Mucosa of gallbladder (tissue), 1 donor: ENCODE results near the gene CDC14A. TPM values are rescaled to one million over a fixed set of nuclear protein-coding genes. Genes with fewer than 3 reads are reported as not detected.
"Not testable (repeated sequence)": the region's sequence is repeated elsewhere in the genome, so short reads cannot be mapped to it uniquely, and the experiment has no call there.

Experiments used
- DNase-seq: peaks from one replicate; pipeline ENCODE4 v3.0.0-alpha.2; 2020; ENCODE audit warnings: low spot score
- total RNA-seq: library from RNA; stranded (reverse); gene quantifications from one replicate; pipeline ENCODE4 v1.2.1, GENCODE V29; 2021
- donor health status: DM: no; HTN: no; CAD: no.

The CDC14A gene
- total RNA-seq, 1 donor from 2014 or later, result 7.1 TPM

DNA sequence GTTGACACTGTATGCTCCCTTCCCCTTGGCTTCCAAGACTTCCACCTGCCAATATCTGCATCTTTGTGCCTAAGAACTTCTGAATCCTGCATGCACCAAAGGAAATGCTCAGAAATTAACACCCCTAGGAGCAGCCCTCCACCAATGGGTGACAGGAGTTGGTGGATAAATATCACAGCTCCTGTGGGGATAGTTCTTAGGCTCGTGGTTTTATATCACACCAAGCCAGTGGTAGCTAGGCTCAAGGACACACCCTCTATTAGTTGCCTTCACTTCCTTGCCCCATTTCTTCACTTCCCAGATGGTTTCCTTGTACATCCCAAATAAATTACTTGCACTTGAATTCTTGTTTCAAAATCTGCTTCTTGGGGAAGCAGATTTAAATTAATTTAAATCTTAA is 16.9 kb upstream of the CDC14A start:
- no peak for DNase-seq

DNA sequence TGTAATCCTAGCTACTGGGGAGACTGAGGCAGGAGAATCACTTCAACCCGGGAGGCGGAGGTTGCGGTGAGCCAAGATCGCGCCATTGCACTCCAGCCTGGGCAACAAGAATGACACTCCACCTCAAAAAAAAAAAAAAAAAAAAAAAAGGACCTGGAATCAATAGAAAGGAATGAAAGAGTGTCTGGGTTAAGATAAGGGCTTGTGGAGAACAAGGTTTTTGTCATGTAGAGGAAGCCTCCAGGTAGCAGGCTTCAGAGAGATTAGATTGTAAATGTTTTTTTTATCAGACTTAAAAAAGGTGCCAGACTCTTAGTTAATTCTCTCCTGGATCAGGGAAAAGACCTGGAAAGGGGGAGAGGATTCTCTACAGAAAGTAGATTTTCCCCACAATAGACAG is 14.4 kb upstream of the CDC14A start:
- DNase-seq, result not testable (repeated sequence)

DNA sequence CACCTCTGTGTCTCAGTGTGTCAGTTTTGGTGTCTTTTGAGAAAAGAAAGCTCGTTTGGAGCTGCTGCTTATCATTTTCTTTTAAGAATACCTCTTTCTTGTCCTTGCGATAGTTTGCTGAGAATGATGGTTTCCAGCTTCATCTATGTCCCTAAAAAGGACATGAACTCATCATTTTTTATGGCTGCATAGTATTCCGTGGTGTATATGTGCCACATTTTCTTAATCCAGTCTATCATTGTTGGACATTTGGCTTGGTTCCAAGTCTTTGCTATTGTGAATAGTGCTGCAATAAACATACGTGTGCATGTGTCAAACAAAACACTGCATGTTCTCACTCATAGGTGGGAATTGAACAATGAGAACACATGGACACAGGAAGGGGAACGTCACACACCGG is 12.6 kb upstream of the CDC14A start:
- DNase-seq, result not testable (repeated sequence)

DNA sequence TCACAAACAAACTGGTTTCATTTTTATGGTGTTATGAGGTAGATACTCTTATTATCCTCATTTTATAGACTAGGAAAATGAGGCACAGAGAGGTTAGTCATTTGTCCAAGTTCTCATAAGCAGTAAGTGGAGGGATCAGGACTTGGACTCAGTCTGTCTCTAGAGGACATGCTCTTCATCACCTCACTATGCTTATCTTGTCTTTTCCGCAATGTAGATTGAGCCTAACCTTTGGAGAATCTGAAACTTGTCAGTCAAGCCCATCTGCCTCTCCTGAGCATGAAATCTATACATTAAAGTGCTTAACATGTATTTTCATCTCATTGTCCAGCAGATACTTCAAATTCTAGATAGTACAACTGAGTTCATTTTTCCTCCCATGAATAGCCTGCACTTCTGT is 11.8 kb upstream of the CDC14A start:
- no peak for DNase-seq

DNA sequence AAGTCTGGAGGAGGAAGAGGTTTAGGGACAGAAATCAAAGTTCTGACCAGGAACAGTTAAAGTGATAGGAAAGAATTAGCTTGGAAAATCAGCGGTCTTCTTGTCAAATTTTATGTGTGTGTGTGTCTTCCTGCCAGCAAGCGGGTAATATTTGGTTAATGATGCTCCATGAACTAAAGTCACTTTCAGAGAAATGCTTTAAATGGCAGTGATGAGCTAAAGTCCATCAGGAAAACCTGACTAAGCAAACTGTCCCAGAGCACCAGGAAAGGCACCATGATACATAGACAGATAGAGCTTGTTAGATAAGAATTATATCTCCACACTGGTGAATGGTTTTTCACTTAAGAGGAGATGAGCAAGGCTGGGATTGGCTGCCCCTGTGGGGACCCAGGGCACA is 10.0 kb upstream of the CDC14A start:
- no peak for DNase-seq

DNA sequence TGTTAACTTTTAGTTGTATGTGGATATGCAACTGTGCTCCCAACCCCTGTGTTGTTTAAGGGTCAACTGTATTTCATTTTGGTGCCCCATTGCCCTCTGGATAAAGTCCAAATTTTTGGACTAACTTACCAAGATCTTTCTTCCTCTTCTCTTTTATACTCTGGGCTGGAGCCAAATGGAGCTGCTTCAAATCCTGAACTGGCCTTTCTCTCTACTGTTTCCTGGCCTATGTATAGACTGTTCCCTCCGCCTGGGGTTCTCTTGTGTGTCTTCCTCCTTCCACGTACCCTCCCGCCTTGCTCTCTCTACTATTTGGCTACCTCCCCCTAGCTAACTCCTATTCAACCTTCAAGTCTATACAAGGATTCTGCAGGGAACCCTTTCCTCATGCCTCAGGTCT is 8.4 kb upstream of the CDC14A start:
- DNase-seq, result no peak

DNA sequence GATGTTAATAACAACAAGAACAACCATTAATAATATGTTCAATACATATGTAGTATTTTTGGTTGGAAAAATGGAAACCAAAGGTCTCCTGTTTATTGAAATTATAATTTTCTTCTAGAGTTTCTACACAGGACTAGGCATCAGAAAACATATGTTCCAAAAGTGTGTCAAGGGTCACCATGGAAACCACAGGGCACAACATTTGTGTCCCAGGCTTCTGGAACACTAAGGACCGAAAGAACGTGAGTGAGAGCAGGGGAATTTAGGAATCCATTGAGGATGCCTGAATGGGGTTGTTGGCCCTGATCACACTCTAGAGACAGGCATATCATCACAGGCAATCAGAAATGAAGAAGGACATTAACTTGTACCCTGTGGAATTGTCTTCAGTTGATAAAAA is 7.5 kb upstream of the CDC14A start:
- DNase-seq, result no peak

DNA sequence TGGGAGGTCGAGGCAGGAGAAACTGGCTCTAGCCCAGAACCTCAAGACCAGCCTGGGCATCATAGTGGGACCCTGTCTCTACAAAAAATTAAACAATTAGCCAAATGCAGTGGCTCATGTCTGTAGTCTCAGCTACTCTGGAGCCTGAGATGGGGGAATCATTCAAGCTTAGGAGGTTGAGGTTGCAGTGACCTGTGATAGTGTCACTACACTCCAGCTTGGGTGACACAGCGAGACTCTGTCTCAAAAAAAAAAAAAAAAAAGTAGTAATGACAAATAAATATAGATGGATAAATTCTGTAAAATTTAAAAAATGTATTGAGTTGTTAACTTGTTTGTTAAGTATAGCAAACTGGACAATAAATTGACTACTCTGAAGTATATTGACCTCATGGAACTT is 5.9 kb upstream of the CDC14A start:
- DNase-seq, result no peak

DNA sequence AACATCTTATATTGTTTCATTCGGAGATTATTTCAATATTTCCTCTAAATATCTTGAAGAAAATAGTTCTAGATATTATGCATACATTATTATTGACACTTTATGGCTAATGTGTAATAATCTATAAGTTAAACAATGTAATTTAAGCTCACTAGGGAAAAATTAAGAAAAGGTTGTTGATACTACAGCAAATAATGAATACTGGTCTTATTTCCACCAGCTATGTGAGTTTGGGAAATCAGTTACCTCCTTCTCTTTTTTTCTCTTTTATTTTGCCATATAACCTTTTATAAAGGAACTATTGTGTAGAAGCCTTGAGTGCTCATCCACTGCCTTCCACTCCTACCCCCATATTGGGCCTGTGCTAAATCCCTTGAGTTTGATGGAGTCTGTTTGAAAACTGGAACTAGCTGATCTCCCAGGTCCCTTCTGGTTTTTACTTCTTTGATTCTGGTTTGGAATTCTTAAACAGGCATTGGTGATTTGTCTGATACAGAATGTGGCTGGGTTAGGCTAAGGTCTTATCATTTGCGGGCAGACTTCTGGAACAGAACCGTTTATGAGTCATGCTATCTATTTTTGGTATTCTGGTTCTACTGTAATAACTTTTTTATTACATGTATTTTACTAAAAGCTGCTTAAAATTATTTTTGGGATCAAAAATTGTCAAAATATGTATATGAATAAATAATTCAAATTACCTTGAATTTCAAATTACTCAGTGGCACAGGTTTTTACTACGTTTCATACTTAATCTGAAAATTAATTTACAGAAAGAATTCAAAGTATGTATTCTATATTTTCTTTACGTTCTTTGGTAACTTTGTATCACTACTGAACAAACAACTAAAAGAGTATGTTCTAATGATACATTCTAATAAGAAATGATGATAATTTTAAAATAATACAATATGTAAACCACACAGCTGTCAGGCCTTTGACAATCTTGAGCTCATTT is 5.0 kb upstream of the CDC14A start:
- no peak for DNase-seq

DNA sequence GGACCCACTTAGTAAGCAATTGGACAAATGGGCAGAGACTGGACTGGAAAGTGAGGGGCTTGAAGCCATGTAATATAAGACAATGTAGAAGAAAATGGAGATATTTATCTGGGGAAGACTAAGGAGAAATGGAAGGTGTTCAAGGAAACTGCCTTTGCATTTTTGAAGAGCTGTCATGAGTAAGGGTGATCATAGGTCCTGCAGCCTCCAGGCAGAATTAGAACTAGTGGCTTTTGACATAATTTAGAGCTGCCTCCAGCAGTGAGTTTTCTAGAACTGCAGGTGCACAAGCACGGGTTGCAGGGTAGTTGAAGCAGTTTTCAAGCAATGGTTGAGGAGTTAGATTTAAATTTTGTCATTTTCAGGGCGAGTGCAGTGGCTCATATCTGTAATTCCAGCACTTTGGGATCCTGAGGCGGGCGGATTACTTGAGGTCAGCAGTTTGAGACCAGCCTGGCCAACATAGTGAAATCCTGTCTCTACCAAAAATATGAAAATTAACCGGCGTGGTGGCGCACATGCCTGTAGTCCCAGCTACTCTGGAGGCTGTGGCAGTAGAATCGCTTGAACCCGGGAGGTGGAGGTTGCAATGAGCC is 3.7 kb upstream of the CDC14A start:
- DNase-seq, result no peak

DNA sequence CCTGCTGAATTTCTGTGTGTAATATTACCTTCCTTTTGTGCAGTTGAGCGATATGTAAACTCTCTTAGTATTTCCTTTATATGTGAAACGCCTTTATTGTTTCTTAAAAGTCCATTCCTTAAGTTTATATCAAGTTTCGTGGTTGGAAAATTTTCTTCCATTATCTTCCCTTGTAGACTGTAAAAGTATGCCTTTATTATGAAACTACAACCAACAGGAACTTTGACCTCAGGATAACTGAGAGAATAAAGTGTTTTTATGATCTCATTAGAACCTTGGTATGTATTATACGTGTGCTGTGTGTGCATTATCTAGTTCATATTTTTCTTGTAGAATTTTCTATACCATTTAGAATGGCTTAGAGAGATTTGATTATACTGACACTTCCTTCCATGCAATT is 3.1 kb upstream of the CDC14A start:
- DNase-seq, result no peak

DNA sequence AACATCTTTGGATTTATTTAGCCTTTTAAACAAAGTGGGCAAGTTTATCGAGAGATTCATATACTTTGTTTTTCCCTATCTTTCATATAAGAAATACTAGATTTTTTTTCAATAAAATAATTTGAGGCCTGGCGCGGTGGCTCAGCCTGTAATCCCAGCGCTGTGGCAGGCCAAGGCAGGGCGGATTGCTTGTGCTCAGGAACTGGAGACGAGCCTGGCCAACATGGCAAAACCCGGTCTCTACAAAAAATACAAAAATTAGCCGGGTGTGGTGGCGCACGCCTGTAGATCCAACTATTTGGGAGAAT is 1.6 kb upstream of the CDC14A start:
- no peak for DNase-seq

DNA sequence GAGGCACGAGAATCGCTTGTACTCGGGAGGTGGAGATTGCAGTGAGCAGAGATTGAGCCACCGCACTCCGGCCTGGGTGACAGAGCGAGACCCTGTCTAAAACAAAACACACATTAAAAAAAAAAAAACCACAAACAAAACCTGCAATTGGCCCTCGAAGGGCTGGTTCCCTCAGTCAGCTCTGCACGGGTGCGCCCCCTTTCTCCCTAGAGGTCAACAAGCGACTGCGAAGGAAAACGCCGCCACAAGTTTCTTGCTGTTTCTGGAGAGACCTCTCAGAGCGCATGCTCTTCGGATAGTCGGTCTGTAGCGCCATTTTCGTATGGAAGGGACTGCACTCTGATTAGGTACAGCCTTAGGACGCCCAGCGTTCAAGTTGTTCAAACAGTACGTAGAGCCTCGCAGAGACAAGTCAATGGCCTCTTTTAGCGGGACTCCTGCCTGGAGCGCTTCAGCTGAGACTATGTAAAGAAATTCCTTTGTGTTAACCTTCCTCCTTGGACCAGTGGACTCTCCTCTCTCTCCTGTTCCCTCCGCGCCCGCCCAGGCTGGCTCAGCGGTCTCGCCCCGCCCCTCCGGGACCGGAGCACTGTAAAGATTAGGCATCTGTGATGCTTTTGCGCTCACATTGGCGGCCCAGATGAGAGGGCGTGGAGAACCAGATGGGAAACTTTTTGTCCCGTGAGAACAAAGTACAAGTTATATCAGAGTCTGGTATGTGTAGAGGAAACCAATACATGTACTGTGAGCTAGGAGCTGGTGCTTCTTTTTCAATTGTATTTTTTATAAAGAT is 1.0 kb upstream of the CDC14A start:
- peak; percentile 88 for DNase-seq

DNA sequence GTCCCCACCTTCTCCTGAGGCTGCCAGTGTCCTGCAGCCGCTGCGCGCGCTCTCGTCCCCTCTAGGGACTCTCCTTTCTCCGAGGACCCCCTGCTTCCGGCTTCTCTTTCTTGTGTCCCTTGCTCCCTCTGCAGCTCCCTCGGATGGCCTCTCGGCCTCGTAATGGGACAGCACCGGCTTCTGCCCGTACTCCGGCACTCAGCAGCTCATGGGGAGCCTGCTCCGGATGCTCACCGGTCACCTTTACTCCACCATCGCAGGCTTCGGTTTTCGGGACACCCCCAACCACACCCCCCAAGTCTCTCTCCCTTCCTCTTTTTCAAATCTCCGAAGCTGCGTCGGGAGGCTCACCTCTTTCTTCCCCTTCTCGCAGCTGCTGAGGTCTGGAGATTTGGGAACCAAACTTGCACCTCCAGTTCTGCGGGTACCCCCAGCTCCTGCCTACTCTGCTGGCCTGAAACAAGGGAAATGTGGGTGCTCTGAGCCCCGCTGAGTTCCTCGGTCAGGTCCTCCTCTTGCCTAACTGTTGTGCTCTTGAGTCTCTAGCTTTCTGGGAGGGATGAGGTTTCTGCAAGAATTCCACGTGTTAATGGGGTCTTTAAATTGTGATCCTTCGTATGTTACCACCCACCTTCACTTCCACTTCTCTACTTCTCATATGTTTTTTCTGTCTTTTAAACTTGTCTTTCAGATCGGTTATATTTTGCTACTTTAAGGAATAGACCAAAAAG is 930 bp downstream of the CDC14A start:
- peak; percentile 27 for DNase-seq

DNA sequence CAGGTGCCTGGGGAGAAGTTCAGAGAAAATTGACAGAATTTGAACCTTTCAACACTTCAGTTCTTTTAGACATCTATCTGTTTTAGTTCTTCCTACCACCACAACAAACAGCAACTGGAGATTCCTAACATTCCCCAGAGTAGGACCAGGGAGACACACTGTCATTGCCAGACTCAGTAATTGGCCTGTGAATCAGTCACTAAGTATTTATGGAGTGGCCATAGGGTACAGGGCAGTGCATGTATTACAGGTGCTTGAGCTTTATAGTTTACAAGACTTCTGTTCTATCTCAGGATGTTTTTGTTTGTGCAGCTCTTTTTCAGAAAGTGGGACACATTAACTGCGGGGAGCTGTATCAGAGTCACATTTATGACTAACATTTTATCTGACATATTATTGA is 1.7 kb downstream of the CDC14A start:
- DNase-seq, result no peak

DNA sequence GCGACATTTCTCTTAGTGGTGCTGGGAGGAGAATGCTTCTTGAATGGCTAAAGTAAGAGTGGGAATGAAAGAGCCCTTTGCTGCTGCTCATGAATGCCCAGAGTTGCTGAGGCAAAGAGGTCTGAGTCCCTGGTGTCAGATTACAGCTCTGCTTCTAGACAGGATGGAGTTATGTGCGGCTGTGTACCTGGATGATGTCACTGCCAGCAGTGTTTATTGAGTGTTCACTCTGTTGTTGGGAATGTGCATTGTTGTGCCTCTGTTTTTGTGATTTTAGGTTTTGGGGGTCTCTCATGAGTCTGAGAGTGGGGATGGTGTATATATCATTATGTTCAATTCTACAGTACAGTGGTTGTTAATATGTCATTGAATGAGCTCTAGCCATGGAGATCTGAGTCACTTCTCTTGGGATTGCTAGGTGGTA is 2.7 kb downstream of the CDC14A start:
- no peak for DNase-seq

DNA sequence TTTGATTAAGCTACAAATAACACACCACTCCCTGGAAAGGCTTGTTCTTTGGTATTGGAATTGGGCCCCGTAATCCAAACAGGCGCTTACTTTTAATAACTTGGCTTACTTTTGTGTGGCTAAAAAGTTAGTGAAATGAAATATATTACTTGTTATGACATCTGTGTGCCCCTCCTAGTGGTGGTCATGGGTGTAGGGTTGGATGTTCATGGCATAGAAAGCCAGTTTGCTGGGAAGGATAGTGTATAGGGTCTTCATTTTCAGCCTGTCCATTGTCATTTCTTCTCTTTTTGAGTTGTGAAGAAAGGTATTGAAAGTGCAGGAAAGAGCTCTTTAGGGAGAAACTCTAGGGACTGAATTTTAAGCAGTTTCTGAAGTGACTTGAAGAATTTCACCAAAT is 5.9 kb downstream of the CDC14A start:
- DNase-seq, result no peak

DNA sequence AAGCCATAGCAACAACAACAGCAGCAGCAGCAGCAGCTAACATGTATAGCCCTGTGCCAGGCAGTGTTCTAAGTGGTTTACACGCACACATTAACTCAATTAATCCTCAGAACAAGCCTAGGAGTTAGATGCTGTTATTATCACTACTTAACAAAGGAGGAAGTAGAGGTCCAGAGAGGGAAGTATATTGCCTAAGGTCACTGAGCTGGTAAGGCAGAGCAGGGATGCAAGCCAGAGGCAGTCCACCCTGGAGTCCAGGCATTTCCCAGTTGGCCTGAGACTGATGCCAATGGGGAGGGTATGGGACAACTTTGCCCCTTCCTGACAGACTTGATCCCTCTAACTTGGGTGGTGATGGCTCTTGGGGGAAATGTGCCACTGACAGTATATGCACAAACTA is 6.8 kb downstream of the CDC14A start:
- DNase-seq, result no peak

DNA sequence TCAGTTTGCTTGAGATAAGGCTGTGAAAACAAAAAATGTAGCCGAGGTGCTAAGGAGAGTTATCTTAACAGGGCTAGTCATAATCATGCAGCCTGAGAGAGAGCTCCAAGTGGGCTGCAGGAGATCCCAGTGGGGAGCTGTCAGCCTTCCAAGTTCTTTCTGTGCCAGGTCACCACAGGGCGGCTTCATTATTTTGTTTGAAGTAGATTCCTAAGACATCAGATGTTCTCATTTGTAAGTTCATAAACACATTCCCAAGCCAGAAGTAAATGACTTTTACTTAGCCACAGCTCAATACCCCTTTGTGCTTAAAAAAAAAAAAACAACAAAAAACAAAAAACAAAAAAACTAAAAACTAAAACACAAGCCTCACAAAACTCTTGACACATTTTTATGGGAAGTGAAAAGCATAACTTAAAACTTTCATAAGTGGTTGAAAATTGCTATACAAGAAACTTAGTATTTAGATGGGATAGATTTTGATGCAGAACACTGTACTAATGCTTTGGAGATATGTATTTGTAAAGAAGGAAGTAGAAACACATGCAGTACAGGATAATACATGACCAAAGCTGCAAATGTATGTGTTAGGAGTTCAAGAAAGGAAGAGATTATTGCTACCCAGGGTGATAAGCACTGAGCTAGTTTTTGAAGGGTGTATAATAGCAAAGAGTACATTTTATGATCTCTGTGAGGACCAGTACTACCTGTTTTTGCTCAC is 8.6 kb downstream of the CDC14A start:
- DNase-seq, result no peak

DNA sequence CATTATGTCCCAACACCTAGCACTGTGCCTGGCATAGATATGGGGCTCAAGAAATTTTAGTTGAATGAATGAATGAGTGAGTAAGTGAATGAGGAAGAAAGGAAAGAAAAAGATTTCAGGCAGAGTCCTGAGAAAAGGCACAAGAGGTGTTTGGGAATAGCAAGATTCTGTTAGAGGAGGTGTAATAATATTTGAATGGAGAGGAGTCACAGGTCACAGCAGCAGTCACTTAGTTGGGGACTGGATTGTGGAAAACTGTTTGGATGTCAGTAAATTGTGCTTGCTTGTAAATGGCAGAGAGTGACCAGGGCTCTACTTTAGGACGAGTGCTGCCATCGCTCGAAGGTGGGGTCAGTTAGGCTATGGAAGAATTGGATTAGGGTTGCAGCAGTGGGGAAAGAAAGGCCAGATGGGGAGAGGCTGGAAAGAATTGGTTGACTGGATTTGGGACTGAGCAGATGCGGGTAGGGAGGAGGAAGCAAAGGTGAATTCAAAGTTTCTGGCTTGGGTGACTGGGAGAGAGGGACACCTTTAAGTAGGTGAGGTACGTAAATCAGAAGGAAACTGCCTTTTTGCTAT is 9.3 kb downstream of the CDC14A start:
- no peak for DNase-seq
